ENCODE measurements around the gene CCDC57.

CCDC57 gene

DNA sequence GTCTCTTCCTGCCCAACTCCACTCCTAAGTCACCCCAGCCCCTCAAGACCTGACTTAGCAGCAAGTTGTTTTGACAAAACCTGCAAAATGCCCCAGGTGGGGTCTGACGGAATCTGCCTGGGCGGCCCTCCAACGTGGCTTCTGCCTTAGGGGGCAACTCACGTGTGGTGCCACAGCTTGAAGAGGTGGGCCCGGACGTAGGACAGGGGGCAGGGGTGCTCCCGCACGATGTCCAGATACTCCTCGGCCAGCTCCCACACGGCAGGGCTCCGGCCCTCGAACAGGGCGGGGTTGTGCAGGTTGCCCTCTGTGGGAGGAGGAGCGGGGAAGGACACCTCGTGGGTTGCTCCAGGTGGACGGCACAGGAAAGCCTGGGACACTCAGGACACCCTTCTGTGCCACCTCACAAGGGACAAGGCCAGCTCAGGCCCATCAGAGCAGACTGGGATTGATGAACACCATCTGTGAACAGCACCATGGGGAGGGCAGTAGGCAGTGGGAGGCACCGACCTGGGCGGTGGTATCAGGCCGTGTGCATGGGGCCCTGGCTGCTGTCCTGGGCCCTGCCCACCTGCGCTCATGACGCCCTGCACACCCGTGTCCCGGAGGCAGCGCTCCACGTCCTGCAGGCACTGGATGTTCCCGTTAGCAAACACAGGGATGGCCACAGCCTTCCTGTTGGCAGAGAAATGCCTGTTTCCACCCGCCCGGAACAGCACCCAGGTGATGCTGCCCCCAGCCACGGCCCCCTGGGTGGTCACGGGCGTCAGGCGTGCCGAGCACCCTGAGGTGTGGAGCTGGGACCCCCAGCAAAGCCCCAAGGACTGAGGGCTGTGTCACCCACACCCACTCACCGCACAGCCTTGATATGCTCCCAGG lies 151.4 kb downstream of the CCDC57 start:
- no peak for DNase-seq (ENCODE audit: low read depth)

DNA sequence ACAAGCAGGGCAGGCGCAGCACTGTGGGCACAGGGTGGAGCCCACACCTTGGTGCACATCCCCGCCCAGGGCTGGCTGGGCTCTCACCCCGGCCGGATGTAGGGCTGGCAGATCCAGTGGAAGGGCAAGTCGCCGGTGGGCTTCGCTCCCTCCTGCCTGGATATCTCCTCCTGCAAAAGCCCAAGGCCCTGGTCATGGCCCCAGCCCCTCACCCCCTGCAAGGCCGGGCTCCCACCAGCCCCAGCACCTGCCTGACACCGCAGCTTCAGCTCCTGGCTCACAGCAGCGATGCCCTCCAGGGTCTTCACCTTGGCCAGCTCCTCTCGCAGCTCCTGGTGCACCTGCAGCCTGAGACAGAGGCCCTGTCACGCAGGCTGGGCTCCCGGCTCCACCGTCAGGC lies 152.0 kb downstream of the CCDC57 start:
- DNase-seq (ENCODE audit: low read depth) = no peak

DNA sequence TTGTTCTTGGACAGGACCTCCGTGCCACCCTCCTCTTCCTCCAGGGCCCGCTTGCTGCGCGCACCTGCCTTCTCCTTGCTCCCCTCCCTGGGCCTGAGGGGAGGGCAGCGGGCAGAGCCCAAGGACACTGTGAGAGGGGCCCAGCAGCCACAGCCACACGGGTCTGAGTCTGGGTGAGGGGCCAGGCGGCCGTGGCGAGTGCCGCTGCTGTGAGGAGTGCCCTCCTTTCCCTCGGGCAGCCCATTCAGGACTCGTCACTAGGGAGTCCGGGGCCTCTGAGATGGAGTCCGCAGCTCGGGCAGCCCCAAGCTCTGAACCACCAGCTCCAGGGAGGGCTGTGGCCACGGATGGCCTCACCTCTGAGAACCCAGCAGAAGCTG lies 152.7 kb downstream of the CCDC57 start:
- DNase-seq (ENCODE audit: low read depth) = no peak

DNA sequence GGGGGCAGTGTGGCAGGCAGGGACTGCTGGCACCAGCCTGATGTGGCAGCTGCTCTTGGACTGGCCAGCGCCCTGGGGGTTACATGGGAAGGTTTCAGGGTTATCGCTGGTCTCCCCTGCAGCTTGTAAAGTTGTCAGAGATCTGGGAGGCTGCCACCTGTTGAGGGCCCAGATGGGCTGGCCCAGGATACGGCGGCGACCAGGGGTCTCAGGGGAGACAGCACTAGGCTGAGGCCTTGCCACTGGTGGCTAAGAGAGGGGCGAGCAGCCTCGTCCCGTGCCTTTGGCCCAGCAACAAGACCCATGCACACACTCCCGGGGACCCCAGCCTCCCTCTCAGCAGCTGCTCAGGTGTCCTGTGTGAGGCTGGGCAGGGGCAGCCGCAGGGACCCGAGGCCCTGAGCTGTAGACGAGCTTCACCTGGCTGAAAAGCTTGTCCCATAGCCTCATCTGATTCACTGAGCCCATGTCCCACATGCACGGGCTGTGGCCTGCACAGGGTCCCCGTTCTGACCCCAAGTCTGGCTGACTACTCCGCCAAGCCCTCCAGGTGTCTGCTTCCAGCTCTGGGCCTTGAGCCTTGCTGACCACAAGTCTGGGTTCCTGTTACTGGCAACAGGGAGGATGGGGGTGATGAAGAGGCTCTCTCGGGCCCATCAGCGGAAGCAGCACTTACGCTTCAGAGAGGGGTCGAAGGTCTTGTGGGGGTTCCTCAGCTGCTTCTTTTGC lies 153.2 kb downstream of the CCDC57 start:
- DNase-seq (ENCODE audit: low read depth) = no peak

DNA sequence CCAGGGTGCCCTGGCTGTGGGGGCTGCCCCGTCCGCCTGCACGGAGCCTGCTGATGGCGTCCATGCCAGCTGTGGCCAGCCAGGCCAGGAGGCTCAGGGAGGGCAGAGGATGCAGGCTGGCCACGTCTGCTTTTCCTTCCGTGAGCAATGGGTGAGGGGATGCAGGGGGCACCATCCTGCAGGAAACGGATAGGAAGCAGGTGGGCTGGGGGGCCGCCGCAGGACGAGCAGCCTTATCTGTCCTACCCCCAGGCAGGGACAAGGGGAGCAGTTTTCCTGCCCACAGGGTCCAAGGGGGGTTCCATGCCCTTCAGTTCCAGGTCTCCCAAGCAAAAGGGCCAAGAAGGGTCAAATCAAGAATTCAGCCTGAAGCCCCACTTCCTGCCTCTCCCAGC lies 153.8 kb downstream of the CCDC57 start:
- no peak for DNase-seq (ENCODE audit: low read depth)

DNA sequence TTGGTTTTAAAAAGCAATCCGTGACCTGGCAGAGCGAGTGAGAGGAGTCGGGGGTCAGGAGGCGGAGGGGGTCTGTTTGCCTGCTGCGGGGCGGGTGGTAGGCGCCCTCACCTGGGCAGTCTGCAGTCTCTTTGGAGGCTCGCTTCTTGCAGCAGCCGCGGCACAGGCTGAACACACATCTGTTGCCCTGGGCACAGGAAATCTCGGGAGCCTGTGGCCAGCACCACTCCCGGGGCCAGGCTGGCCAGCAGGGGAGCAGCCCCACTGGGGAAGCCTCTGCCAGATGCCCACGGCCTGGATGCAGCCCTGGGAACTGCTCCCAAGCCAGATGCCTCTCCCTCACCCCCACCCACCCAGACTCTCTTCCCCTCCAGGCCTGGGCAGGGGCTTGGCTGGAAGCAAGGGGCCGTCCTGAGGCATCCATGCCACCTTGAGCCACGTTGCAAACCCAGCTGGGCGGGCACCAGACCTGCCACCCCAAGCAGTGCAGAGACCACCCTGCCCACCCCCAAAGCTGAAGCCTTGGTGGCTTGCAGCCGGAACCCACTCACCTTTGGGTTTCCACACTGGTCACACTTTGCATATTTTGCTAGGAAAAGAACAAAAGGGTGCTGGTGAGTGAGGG lies 154.3 kb downstream of the CCDC57 start:
- no peak for DNase-seq (ENCODE audit: low read depth)

DNA sequence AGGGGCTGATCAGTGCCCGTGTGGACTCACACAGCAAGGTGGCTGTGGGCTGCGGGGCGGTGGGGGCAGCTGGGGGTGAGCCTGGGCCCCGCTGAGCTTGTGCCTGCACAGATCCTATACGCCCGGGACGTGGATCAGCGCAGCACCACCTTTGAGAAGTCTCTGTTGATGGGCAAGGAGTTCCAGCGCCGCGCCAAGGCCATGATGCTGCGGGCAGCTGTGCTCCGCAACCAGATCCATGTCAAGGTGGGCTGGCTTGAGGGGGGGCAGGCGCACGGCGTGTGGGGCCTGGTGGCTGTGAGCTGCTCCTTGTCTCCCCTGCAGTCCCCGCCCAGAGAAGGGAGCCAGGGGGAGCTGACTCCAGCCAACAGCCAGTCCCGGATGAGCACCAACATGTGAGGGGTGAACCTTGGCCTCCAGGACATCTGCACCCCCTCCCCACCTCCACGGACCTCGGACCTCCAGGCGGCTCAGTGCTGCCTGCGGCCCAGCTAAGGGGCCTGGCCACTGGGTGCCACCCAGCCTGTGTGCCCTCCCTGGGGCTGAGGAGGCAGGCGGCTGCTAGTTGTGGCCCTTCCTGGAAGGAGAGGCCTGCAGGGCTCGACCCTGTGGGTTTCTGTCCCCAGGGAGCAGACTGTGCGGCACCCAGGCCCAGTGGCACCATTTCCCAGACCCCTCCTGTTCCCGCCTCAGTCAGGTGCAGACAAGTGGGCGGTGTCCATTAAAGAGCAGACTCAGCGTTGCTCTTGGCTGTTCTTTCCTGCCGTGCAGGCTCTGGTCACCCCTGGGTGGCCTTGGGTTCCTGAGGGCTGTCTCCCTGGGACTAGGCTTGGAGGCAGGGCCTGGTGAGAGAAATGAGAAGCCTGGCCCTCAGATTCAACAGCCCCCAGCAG lies 155.7 kb downstream of the CCDC57 start:
- no peak for DNase-seq (ENCODE audit: low read depth)

DNA sequence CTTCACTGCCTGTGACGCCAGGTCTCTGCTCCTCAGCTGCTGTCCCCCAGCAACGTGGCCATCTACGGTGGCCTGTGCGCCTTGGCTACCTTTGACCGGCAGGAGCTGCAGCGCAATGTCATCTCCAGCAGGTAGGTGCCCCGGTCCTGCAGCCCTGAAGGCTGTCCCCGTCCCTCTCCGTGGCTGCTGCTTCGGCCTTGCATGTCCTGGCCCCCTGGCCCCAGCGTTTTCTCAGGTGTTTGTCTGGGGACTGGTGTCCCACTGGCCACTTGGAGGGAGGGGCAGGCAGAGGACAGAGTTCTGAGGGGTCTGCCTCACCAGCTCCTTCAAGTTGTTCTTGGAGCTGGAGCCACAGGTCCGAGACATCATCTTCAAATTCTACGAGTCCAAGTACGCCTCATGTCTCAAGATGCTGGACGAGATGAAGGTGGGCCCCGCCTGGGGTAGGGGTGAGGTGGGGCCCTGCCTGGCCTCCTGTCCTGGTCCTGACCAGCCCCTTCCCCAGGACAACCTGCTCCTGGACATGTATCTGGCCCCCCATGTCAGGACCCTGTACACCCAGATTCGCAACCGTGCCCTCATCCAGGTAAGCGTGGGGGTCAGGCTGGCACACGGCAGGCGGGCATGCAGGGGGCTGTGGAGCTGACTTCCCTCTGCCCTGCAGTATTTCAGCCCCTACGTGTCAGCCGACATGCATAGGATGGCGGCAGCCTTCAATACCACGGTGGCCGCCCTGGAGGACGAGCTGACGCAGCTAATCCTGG lies 156.5 kb downstream of the CCDC57 start:
- no peak for DNase-seq (ENCODE audit: low read depth)

DNA sequence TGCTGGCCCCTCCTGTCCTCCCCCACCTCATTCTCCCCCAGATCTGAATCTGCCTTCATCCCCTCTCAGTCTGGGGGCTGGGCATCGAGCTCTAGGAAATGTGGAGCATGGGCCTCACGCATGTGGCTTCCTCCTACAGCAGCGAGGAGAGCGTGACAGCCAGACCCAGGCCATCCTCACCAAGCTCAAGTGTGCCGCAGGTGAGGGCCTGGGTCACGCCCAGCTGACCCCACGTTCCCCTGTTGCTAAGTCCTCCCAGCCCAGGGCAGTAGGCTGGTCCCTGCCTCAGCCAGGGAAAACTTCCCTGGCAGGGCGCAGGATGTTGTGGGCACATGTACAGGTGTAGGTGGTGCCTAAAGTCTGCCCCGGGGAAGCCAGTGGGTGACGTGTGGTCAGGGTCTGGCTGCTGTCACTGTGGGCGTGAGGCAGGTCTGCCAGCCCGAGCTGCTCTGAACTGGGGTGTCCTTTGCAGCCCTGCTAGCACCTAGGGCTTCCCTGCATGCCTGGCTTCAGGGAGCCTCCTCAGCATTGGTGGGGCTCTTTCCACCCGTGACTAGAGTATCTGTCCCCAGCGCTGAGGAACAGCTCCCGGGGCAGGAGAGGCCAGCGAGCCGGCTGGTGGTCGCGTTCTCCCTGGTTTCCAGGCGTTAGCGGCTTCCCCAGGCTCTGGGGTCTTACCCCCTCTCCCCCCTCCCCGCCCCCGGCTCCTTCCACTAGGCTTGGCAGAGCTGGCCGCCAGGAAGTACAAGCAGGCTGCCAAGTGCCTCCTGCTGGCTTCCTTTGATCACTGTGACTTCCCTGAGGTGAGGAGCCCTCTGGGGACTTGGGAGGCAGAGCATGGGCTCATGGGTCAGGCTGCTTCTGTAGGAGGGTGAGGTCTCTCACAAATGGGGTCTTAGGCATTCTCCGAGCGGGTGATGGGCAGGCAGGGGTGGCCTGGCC lies 157.3 kb downstream of the CCDC57 start:
- no peak for DNase-seq (ENCODE audit: low read depth)

DNA sequence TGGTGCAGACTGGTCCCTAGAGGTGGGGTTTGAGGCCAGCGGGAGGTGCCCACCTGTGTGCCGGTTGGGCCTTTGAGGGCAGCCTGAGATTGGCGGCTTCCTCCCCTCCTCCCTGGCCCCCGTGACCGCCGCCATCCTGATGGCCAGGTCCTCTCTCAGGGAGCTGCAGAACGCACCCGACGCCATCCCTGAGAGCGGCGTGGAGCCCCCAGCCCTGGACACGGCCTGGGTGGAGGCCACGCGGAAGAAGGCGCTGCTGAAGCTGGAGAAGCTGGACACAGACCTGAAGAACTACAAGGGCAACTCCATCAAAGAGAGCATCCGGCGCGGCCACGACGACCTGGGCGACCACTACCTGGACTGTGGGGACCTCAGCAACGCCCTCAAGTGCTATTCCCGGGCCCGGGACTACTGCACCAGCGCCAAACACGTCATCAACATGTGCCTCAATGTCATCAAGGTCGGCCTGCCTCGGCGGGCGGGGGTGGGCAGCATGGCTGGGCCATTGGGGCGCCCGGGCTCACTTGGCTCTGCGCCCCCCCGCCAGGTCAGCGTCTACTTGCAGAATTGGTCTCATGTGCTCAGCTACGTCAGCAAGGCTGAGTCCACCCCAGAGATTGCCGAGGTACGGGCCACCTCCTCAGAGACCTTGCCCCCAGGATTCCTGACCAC lies 158.2 kb downstream of the CCDC57 start:
- DNase-seq (ENCODE audit: low read depth) = no peak

DNA sequence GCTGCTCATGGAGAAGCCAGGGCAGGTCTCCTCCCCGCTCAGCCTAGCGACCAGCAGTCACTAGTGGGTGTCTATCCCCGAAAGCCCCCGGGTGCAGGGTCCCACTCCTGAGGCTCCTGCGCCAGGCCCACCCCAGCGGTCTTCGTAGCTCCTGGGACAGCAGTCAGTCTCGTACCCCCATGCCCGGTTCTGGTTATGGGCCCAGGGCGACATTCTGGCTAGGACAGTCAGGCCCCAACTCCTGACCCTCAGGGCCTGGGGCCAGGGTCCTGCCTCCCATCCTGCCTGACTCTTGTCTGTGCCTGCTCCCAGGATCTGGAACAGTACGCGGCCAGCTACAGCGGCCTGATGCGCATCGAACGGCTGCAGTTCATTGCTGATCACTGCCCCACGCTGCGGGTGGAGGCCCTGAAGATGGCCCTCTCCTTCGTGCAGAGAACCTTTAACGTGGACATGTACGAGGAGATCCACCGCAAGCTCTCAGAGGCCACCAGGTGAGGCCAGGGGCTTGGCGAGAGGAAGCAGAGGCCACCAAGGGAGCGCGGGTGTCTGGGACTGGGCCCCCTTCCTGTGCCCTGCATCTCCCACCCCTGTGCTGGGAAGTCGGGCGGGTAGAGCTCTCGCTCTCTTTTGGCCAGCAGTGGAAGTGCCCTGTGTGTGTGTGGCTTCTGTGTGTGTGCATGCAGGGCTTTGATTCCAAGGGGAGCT lies 158.9 kb downstream of the CCDC57 start:
- no peak for DNase-seq (ENCODE audit: low read depth)

DNA sequence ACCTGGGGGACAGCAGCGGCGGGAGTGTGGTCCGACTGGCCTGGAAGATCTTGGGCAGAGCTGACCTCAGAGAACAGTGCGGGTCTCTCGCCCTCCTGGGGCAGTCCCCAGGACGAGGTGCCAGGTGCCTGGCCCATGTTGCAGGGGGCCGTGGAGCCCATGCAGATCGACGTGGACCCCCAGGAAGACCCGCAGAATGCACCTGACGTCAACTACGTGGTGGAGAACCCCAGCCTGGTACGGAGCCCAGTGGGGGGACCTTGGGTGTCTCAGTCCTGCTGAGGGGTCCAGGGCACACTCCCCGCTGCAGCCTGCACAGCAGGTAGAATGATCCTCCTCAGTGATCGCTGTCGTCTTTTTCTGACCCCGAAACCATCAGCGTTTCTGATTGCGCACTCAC lies 159.5 kb downstream of the CCDC57 start:
- DNase-seq (ENCODE audit: low read depth) = no peak

DNA sequence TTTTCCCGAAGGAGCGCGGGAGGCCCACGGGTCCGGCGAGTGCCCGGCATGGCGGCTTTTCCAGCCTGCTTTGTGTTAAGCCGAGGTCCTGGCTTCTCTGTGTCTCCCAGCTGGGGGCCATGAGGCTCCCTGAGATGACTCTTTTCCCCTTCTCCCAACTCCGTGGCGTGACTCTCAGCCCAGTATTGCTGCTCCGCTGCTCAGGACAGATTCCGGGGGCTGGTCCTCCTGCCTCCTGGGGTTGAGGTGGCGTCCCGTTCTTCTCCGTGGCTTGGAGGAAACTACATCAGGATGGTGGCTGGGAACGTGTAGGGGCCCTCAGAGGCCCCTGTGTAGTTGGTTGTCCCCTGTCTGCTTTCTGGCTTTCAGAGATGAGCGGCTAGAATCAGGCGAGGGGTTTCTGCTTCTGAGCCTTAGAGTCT lies 160.0 kb downstream of the CCDC57 start:
- DNase-seq (ENCODE audit: low read depth) = no peak

DNA sequence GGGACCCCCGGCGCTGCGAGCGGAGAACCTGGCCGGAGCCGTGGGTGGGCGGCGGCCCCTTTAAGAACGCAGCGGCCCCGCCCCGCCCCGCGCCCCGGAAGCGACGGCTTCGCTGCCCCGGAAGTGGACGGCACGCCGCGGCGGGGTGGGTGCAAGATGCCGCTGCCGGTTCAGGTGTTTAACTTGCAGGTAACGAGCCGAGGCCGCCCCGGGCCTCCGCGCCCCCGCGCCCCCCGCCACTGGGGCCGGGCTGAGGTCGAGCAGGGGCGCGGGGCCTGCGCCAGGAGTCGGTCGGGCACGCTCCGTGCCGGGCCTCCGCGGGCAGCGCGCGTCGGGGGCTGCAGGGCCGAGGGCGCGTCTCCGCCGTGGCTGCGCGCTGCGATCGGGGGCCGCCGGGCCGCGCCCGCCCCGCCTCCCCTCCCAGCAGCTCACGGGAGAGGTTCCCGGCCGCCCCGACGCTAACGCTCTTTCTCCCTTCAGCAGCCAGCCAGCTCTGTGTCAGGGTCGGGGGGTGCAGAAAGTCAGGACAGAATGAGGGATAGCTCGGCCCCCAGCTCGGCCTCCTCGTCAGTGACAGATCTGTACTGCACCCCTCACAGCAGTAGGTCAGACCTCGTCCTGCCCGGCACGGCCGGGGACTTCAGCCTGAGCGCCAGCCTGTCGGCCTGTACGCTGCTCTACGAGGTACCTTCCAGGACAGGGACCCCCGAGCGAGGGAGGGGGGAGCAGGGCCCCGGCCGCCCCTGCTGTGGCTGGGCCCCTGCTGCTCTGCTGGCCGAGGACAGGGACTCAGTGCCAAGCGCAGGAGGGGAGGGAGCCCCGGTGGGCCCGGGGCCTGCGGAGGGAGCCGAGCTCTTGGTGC lies 160.6 kb downstream of the CCDC57 start, which contains the start of the genes GPS1 and RFNG:
TSS of gene GPS1 (plus strand) at position 123 of the 862 bp plus-strand sequence. CDS start at position 157, 34 bp downstream.
TSS of gene RFNG (minus strand) at position 36 of the 862 bp plus-strand sequence. CDS start 45 bp downstream, outside the sequence.
- peak; percentile 76 for DNase-seq (ENCODE audit: low read depth)
